GM13976 (cell line): ENCODE results near the gene PRUNE2.

Source experiments
- DNase-seq: peaks from one replicate; pipeline ENCODE4 v3.0.0; 2012; ENCODE audit warnings: low spot score
- in situ Hi-C: fragments of 300-500 bp; cut with MboI; formaldehyde crosslinking; loops from one replicate; pipeline ENCODE4 v1.12.0; 2022; ENCODE audit warnings: low sequenced_read_pairs, mixed read lengths, inconsistent platforms; ENCODE audit not compliant: unreplicated experiment
- TF ChIP-seq, protein P1 (sequence below): IDR thresholded peaks from 2 replicates; pipeline ENCODE4 v1.5.1; 2012; ENCODE audit warnings: borderline replicate concordance, mild to moderate bottlenecking; ENCODE audit not compliant: insufficient read depth; ENCODE audit errors: extremely low read depth, missing control alignments, control extremely low read depth

PRUNE2 gene

DNA sequence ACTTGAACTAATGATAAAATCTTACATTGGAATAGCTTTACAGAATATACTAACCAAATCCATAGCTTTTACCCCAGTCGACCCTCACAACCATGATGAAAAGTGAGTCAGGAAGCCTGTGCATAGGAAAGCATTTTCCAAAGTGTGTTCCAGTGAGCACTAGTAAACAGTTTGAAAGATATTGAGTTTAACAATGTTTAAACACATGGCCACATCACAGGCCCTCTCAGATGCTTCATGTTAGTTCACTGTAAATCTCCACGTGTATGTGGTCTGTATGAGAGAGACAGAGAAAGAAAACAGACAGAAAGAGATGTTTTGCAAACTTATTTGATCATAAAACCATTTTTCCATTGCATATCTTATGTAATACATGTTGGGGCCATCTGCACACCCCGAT is 27.0 kb downstream of the PRUNE2 start:
- in situ Hi-C loops = no loop called here
- TF ChIP-seq, protein P1, sequence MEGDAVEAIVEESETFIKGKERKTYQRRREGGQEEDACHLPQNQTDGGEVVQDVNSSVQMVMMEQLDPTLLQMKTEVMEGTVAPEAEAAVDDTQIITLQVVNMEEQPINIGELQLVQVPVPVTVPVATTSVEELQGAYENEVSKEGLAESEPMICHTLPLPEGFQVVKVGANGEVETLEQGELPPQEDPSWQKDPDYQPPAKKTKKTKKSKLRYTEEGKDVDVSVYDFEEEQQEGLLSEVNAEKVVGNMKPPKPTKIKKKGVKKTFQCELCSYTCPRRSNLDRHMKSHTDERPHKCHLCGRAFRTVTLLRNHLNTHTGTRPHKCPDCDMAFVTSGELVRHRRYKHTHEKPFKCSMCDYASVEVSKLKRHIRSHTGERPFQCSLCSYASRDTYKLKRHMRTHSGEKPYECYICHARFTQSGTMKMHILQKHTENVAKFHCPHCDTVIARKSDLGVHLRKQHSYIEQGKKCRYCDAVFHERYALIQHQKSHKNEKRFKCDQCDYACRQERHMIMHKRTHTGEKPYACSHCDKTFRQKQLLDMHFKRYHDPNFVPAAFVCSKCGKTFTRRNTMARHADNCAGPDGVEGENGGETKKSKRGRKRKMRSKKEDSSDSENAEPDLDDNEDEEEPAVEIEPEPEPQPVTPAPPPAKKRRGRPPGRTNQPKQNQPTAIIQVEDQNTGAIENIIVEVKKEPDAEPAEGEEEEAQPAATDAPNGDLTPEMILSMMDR = no peak
- DNase-seq = no peak

- no peak for DNase-seq
- TF ChIP-seq, protein P1 = no peak
- in situ Hi-C loops = no loop called here
Measured at GRCh38 chr9:76877961-76878360, 28.0 kb downstream of the PRUNE2 start.

- in situ Hi-C loops = no loop called here
- TF ChIP-seq, protein P1 = no peak
- no peak for DNase-seq
Measured at GRCh38 chr9:76876098-76876497, 29.8 kb downstream of the PRUNE2 start.

- in situ Hi-C loops = no loop called here
- DNase-seq = no peak
- TF ChIP-seq, protein P1 = no peak
Measured at GRCh38 chr9:76873821-76874220, 32.1 kb downstream of the PRUNE2 start.

DNA sequence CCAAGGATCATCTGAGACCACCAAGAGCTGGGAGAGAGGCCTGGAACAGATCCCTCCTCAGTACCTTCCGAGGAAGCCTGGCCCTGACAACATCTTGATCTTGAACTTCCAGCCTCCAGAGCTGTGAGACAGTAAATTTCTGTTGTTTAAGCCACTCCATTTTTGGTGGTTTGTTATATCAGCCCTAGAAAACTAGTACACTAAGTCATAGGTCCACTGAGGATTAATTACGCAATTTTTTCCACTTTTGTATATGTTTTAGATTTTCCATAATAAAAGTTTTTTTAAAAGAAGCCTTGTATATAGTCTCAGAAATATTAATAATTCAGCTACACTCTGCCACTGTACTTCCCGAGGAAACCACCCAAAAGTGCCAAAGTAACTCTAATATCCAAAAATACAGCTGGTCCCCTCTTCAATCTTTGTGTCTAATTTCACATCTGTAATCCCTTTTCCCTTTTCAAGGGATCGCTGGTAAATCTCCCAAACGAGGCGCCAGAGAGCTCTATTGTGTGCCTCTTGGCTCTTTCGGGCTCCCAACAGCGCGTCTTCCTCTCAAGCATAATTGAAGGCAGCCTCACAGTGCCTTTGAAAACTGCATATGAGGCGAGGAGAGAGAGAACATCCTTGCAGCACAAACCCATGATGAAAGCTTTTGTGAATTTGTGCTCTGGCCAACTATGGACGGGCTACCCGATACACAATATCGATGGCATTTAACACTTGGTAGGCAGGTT is 32.7 kb downstream of the PRUNE2 start:
- TF ChIP-seq, protein P1 = no peak
- no peak for DNase-seq
- in situ Hi-C loops = no loop called here

DNA sequence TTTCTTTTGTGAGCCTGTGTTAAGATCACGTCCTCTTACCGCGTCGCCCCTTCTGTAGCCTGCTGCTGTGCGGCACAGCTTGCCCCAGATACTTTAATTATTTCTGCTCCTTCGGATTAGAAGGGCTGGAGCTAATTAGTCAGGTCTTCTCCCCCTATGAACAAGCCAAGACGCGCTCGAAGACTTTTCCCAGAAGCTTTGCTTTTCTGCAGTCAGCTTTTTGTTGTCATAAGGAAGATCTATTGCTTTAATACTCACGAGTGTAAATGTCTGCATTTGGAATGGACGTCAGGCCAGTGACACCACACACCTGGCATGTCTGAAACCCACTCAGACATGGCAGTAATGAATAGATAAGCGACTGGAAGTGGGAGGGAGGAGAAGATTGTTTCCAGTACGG is 37.0 kb downstream of the PRUNE2 start:
- DNase-seq = no peak
- TF ChIP-seq, protein P1 = no peak
- in situ Hi-C loops = no loop called here
